Measurements from ENCODE around the gene IGSF6. TPM values are rescaled to one million over a fixed set of nuclear protein-coding genes. Genes with fewer than 3 reads are reported as not detected.

Gene IGSF6
- total and polyA plus RNA-seq, 2 of the 4 experiments (the other 2 are of a cell fraction), result not detected

DNA sequence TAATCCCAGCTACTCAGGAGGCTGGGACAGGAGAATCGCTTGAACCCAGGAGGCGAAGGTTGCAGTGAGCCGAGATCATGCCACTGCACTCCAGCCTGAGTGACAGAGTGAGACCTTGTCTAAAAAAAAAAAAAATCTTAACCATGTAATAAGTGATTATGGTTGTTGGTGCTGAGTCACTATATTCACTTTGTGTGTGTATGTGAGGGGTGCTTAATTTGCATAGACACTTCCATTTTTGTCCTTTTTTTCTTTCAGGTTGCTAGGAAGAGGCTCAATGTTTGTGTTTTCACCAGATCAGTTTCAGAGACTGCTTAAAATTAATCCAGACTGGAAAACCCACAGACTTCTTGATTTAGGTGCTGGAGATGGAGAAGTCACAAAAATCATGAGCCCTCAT is 34.8 kb downstream of the IGSF6 start:
- no peak overlapping the region for H4K8ac ChIP-seq (ENCODE audit: low read depth in 2 of 2, low read length in 2 of 2)
- WGBS, 2 experiments (ENCODE audit: extremely low coverage in 2 of 2, insufficient read length in 1 of 2), result no CpG with 5 or more reads among the region's 3 CpGs
- H3K4me1 ChIP-seq (ENCODE audit: control insufficient read depth, insufficient read depth, low read length), result no peaks in the 10 kb centered on the region
- intact Hi-C loops (cut with micrococcal nuclease), result no loop called here
- no peak overlapping the region for H2AK5ac ChIP-seq (ENCODE audit: low read depth, low read length)
- H3K9me3 ChIP-seq (ENCODE audit: control insufficient read depth, insufficient read depth, low read length), result no peaks in the 10 kb centered on the region
- peaks cover 6% of the 10 kb centered on the region; the same call in 1 of the 2 replicates for H3K36me3 ChIP-seq (ENCODE audit: control insufficient read depth, insufficient read depth, low read length)
- H3K56ac ChIP-seq (ENCODE audit: extremely low read depth, insufficient read depth, low read length), result no peak overlapping the region
- H4K91ac ChIP-seq (ENCODE audit: insufficient read depth, low read depth, low read length), result no peak overlapping the region
- ChIA-PET CTCF (no interaction called here), POLR2A (ENCODE audit: unreplicated experiment) (no interaction called here)
- dilution Hi-C loops (cut with HindIII; ENCODE audit: low sequenced_read_pairs, unreplicated experiment), result no loop called here
- in situ Hi-C loops (cut with MboI; ENCODE audit: low sequenced_read_pairs), result no loop called here
- DNase-seq, result no peak
- H2BK20ac ChIP-seq (ENCODE audit: low read depth, low read length), result no peak overlapping the region
- peaks cover 3% of the 10 kb centered on the region; the same call in 1 of the 2 replicates for H4K20me1 ChIP-seq (ENCODE audit: insufficient read depth, low read length)
- H3K4ac ChIP-seq (ENCODE audit: low read depth, low read length), result no peak overlapping the region
- H3K18ac ChIP-seq (ENCODE audit: low read depth, low read length), result no peak overlapping the region
- no peak overlapping the region for H4K5ac ChIP-seq (ENCODE audit: low read depth, low read length)
- no peak overlapping the region for H2AFZ ChIP-seq (replicated peaks; ENCODE audit: low read length, poor library complexity)
- no peaks in the 10 kb centered on the region for H3K9me1 ChIP-seq (ENCODE audit: insufficient read depth, low read length)
- no peak overlapping the region for H3K14ac ChIP-seq (replicated peaks; ENCODE audit: low read depth, low read length)
- H3K79me1 ChIP-seq (ENCODE audit: low read depth in 1 of 2, low read length in 2 of 2), result peaks cover 47 to 63% of the 10 kb centered on the region in 2 experiments
- H2BK5ac ChIP-seq (ENCODE audit: low read depth, low read length, poor library complexity, severe bottlenecking), result no peak overlapping the region
- no peak overlapping the region for H3K4me3 ChIP-seq (ENCODE audit: insufficient read depth, low read depth, low read length)
- TF ChIP-seq FOS (IDR thresholded peaks at IDR 0.05; ENCODE audit: low read depth, low read length) (no peak), NFE2L2 (IDR thresholded peaks at IDR 0.05; ENCODE audit: low read depth, low read length) (no peak), POLR2A (IDR thresholded peaks at IDR 0.05; ENCODE audit: low read depth, low read length) (no peak), BHLHE40 (IDR thresholded peaks at IDR 0.05; ENCODE audit: low read depth, low read length) (no peak), RCOR1 (IDR thresholded peaks at IDR 0.05; ENCODE audit: insufficient replicate concordance, low read length) (no peak), CHD1 (IDR thresholded peaks at IDR 0.05; ENCODE audit: low read depth, low read length) (no peak), RAD21 (IDR thresholded peaks at IDR 0.05; ENCODE audit: low read length) (no peak), SMC3 (IDR thresholded peaks at IDR 0.05; ENCODE audit: low read depth, low read length) (no peak), MAZ (IDR thresholded peaks at IDR 0.05; ENCODE audit: borderline replicate concordance, low read depth, low read length) (no peak), CEBPB (IDR thresholded peaks at IDR 0.05; ENCODE audit: low read depth, low read length) (no peak)
- TF ChIP-seq, protein P1, sequence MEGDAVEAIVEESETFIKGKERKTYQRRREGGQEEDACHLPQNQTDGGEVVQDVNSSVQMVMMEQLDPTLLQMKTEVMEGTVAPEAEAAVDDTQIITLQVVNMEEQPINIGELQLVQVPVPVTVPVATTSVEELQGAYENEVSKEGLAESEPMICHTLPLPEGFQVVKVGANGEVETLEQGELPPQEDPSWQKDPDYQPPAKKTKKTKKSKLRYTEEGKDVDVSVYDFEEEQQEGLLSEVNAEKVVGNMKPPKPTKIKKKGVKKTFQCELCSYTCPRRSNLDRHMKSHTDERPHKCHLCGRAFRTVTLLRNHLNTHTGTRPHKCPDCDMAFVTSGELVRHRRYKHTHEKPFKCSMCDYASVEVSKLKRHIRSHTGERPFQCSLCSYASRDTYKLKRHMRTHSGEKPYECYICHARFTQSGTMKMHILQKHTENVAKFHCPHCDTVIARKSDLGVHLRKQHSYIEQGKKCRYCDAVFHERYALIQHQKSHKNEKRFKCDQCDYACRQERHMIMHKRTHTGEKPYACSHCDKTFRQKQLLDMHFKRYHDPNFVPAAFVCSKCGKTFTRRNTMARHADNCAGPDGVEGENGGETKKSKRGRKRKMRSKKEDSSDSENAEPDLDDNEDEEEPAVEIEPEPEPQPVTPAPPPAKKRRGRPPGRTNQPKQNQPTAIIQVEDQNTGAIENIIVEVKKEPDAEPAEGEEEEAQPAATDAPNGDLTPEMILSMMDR (conservative IDR thresholded peaks at IDR 0.05; ENCODE audit: low read depth, low read length), result no peak
- TF ChIP-seq, protein P2, sequence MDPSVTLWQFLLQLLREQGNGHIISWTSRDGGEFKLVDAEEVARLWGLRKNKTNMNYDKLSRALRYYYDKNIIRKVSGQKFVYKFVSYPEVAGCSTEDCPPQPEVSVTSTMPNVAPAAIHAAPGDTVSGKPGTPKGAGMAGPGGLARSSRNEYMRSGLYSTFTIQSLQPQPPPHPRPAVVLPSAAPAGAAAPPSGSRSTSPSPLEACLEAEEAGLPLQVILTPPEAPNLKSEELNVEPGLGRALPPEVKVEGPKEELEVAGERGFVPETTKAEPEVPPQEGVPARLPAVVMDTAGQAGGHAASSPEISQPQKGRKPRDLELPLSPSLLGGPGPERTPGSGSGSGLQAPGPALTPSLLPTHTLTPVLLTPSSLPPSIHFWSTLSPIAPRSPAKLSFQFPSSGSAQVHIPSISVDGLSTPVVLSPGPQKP (IDR thresholded peaks at IDR 0.05; ENCODE audit: borderline replicate concordance, low read depth, low read length), result no peak
- TF ChIP-seq, protein P3, sequence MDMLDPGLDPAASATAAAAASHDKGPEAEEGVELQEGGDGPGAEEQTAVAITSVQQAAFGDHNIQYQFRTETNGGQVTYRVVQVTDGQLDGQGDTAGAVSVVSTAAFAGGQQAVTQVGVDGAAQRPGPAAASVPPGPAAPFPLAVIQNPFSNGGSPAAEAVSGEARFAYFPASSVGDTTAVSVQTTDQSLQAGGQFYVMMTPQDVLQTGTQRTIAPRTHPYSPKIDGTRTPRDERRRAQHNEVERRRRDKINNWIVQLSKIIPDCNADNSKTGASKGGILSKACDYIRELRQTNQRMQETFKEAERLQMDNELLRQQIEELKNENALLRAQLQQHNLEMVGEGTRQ (IDR thresholded peaks at IDR 0.05; ENCODE audit: low read depth, low read length), result no peak
- H3K27ac ChIP-seq (ENCODE audit: insufficient read depth, low read length), result no peak overlapping the region
- no peak for ATAC-seq (ENCODE audit: low read depth)
- no TSS peak for BruUV-seq (replicated peaks)
- no peak overlapping the region for H2BK120ac ChIP-seq (ENCODE audit: low read depth, low read length)
- H3K4me2 ChIP-seq (ENCODE audit: low read depth, low read length), result no peak overlapping the region
- no peak overlapping the region for H3K23ac ChIP-seq (ENCODE audit: low read depth, low read length)
- H3K27me3 ChIP-seq (ENCODE audit: control insufficient read depth, insufficient read depth, low read length), result no peaks in the 10 kb centered on the region
- H2BK15ac ChIP-seq (ENCODE audit: low read depth, low read length), result no peak overlapping the region
- H2AK9ac ChIP-seq (replicated peaks; ENCODE audit: low read depth, low read length, poor library complexity), result no peak overlapping the region
- no peak overlapping the region for H3K9ac ChIP-seq (ENCODE audit: low read depth, low read length)

Measured in IMR-90 (cell line).